CD4-positive, alpha-beta T cell treated with Interleukin-2 at 100 ng/mL for 4 hours (primary cell): Measurements from ENCODE around the gene PLEKHO2.

Source experiments
- DNase-seq: peaks from one replicate; pipeline ENCODE4 v3.0.0-alpha.2; 2020; ENCODE audit warnings: low spot score

Gene PLEKHO2

GRCh38 chr15:64855205-64855975, 13.7 kb downstream of the PLEKHO2 start:
- DNase-seq = no peak

DNA sequence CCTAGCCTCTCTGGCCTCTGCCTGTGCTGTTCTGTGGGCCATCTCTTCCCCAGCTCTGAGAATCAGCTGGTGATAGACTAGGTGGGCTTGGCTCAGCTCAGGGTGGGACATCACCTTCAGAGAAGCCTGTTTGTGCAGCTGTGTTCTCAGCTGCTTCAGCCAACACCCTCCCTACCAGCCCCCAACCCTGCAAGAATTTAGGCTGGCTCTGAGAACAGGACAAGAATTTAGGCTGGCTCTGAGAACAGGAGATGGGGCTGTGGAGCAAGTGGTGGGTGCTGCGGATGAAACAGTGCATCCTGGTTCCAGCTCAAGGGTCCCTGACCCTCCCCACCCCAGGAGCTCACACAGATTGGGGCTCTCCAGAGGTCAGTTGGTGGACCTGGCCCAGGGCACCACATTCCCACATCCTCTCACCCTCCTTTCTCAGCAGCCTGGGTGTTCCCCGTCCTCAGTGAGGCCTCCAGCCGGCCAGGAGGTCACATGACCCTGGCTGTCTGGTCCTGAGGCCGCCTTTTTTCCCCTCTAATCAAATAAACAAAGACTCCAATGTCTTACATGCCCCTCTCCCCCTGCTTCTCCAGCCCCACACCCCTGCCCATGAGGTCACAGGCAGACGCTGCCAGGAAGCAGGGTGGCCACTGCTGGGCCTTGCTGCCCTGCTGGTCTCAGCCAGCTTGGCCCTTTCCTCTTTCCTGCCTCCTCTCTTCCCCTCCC, 14.9 kb downstream of the PLEKHO2 start:
- DNase-seq = no peak

DNA sequence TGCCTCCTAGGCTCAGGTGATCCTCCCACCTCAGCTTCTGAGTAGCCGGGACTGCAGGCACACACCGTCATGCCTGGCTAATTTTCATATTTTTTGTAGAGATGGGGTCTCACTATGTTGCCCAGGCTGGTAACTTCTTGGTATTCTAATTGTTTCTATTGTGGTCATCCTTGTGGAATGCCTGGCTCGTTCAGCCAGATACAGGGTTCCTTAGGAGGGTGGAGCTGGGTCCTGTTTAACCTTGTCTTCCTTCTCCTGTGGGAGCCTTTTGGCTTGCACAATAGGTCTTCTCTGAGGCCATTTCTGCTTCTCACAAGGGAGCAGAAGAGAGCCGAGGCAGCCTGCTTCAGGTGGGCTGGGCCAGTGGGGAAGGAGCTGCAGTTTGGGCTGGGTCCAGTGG, 15.7 kb downstream of the PLEKHO2 start:
- DNase-seq = no peak

DNA sequence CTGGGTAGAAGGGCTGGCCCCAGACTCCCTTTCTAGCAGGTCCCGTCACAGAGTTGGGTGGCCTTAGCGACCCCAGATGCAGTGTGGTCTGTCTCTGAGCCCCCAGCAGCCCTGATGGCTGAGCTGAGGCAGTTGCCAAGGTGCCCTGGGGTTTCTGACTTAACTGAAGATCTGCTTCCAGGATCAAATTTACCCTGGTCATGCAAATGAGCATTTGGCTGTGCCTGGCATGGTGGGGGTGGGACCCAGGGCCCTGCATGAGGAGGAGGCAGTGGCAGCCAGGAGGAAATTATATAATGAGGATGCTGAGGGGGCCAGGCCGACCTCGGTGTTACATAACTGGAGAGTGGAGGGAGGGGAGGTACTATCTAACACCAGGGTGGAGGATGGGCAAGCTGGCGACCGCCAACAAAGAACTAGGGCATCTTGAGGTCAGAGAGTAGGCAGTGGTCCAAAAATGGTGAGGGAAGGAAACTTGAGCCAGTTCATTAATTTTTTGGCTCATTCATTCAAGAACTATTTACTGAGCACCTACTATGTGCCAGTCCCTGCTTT, 16.4 kb downstream of the PLEKHO2 start:
- no peak for DNase-seq

DNA sequence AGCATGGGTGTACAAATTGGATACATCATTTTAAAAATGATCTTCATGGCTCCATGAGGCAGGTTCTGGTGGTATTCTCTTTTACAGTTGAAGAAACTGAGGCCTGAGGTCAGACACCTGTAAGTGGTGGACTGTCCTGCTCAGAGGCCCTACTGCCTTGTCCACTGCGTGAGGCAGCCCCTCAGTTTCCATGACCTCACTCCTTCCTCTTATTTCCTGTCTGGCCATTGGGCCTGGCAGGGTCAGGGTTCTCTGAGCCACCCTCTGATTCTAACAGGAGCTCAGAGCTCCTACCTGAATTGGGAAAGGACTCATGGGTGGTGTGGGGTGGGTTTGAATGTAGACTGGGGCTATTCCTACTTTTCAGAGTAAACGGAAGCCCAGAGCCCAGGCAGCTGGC, 17.5 kb downstream of the PLEKHO2 start:
- no peak for DNase-seq

DNA sequence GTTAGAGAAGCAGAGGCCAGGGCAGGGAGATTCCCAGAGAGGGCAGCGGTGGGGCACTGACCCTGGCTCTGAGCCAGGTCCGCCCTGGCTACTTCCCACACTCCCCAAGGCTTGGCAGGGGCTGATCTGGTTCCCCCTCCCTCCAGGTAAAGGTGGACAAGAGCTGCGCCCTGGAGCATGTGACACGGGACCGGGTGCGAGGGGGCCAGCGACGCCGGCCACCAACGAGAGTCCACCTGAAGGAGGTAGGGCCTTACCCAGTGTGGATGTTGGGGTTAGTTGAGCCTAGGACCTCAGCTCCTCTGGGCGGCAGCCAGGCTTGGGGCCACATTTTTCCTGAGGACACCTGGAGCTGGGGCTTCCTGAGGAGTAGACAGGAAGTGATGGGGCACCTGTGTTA, 19.6 kb downstream of the PLEKHO2 start:
- no peak for DNase-seq

- no peak for DNase-seq
Observed at GRCh38 chr15:64861960-64862359, 20.2 kb downstream of the PLEKHO2 start.

- DNase-seq = no peak
Observed at GRCh38 chr15:64862408-64862807, 20.7 kb downstream of the PLEKHO2 start.

DNA sequence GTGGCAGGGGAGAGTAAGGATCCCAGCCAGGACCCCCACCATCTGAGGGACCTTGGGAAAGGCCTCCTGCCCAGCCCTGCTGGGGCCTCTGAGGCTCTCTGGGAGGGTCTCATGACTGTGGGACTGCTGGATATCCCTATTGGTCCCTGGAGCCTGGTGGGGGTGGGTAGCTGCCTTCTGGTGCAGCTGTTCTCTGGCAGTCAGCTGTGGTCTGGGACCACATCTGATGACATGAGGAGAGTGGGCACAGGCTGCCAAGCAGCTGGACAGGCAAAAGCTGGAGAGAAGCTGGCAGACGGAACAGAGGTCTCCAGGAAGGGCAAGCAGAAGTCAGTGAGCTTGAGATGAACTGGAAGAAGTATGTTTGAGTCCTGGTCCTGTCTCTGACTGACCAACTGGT, 22.4 kb downstream of the PLEKHO2 start:
- no peak for DNase-seq

- DNase-seq = no peak
Observed at GRCh38 chr15:64865126-64865997, 23.6 kb downstream of the PLEKHO2 start.

- no peak for DNase-seq
Observed at GRCh38 chr15:64865998-64866520, 24.3 kb downstream of the PLEKHO2 start.

DNA sequence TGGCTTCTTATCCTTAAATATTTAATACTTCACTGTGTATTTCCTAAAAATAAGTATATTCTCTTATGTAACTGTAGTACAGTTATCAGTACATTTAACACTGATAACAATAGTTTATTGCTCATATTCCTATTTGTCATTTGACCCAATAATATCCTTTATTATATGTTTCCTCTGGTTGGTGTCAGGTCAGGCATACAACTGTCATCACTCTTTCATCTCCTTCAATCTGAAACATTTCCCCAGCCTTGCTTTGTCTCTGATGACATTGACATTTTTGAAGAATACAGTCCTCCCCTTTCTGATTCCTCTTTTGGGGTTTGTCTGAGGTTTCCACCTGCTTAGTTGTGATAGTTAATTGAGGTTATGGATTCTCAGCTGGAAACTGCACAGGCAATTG, 27.8 kb downstream of the PLEKHO2 start:
- no peak for DNase-seq

GRCh38 chr15:64870353-64870752, 28.6 kb downstream of the PLEKHO2 start:
- no peak for DNase-seq

- DNase-seq = no peak
Observed at GRCh38 chr15:64875641-64876223, 34.0 kb downstream of the PLEKHO2 start.

DNA sequence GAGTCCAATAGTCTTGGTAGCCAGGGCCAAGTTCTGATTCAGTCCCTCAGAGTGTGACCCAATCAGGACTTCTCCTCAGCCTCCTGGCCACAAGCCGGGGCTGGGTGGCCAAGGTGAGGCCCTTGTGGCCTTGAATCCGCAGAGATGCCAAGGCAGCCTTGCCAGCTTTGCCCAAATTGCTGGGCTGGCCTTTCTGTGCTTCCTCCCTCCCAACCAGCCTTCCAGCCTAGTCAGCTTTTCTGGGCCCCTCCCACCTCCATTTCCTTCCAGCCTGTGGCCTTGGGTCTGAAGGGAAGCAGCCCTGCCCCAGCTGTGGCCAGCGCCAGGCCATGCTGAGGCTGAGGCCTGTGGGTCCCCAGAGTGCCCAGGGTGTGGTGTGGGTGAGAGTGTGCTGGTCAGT, 35.7 kb downstream of the PLEKHO2 start:
- DNase-seq = no peak

DNA sequence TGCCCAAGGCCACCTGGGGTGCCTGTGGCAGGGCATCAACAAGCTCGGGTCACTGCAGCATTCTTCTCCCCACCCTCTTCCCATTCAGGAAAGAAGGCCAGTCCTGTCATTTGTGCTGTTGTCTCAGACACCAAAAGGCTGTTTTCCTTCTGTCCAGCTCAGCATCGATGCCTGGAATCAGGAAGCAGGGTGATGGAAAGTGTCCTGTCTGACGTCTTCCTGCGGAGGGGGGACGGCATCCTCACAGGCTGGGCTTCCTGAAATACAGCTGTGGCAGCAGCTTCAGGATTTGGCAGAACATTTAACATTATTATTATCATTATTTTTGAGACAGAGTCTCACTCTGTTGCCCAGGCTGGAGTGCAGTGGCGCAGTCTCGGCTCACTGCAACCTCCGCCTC, 37.0 kb downstream of the PLEKHO2 start:
- DNase-seq = no peak

DNA sequence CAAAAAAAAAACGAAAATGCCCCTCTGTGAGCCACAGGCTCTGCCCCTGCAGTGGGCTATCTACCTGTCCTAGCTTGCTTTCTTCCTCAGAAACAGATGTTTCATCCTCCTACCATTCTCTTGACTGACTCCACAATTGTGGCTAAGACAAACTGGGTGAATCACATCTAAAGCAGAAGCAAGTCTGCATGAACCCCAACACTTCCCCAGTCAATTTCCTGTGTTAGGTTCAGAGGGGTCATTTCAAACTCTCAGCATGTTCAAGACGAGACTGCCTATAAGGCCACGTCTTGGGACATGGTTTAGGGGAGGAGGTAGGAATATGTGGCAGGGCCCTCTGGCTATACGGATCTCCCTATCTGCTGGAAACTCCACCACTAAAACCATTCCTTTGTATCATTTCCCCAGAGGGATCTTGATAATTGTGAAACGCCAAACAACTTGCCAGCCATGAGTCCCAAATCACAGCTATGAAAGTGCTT, 41.4 kb downstream of the PLEKHO2 start:
- peak; percentile 68 for DNase-seq

DNA sequence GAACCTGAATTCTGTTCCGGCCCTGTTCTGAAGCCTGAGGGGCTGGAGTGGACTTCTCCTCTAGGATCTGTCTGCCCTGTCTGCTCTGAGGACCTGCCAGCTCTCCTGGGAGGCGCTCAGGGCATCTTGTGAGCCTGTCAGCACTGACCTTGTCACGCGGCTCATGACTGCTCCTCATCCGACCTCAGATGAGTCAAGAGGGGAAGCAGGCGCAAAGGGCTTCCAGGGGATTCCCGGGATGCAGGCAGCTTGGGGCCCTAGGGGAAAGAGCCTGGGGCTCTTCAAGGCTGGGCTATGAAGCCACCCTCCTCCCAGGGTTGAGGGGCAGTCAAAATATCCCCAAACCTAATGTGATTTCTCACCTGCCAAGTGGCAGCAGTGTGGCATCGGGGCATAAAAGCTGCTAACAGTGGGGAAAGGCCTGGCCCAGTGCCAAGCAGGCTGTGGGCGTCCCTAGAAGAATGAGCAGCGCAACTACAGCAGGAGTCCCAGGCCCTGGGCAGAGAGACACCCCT, 42.3 kb downstream of the PLEKHO2 start:
- peak; percentile 77 for DNase-seq

GRCh38 chr15:64884679-64885078, 43.0 kb downstream of the PLEKHO2 start:
- no peak for DNase-seq

DNA sequence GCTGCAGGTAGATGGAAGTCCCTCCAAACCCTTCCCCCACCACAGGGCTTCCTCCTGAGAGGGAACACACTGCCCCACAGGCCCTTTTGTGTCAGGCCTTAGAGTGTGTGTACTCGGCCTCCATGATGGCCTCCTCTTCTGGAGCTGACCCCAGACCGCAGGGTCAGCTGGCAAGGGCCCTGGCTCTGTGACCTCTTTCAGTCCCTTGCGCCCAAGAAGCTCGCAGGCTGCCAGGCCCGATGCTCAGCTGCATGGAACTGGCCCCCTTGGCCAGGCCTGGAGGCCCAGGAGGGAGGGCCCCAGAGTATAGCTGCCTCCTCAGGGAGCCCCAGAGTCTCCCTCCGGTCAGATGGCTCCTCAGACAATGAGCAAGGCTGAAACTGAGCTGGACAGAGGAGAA, 46.6 kb downstream of the PLEKHO2 start:
- DNase-seq = no peak

GRCh38 chr15:64891561-64891960, 49.8 kb downstream of the PLEKHO2 start:
- no peak for DNase-seq
